Spinal cord (tissue), 10 donors: Measurements from ENCODE around the gene ARSD. TPM values are rescaled to one million over a fixed set of nuclear protein-coding genes. Genes with fewer than 3 reads are reported as not detected.

Source experiments
- DNase-seq, 6 donors: peaks; one replicate each; pipeline versions ENCODE4 v3.0.0 to v3.0.0-alpha.2; 2013 to 2015; ENCODE audit warnings: low spot score in 6 of 6, low read depth in 4 of 6
- H3K27ac ChIP-seq: one replicate; pipeline ENCODE4 v1.5.1; 2013; ENCODE audit warnings: low read depth, low read length, control low read depth
- H3K27me3 ChIP-seq: one replicate; pipeline ENCODE4 v1.6.1; 2013; ENCODE audit warnings: low read length; ENCODE audit not compliant: control insufficient read depth, insufficient read depth
- H3K36me3 ChIP-seq: one replicate; pipeline ENCODE4 v1.6.1; 2013; ENCODE audit warnings: low read length; ENCODE audit not compliant: control insufficient read depth, insufficient read depth
- H3K4me1 ChIP-seq: one replicate; pipeline ENCODE4 v1.6.1; 2013; ENCODE audit warnings: low read length; ENCODE audit not compliant: control insufficient read depth, insufficient read depth
- H3K4me3 ChIP-seq: one replicate; pipeline ENCODE4 v1.5.1; 2013; ENCODE audit warnings: low read depth, low read length, control low read depth
- H3K9me3 ChIP-seq: one replicate; pipeline ENCODE4 v1.6.1; 2013; ENCODE audit warnings: low read length; ENCODE audit not compliant: control insufficient read depth, insufficient read depth
- WGBS: methylation state at CpG from one replicate; pipeline ENCODE4 v1.1.5; 2013; ENCODE audit warnings: missing lambda C conversion rate; ENCODE audit not compliant: insufficient coverage; 5-methylcytosine and 5-hydroxymethylcytosine counted together
- polyA plus RNA-seq, 2 donors: library from polyadenylated mRNA; unstranded; fragments of 120-200 nt; gene quantifications; one replicate each; pipeline ENCODE4 v1.2.1, GENCODE V29; 2013; ENCODE audit not compliant: insufficient read length in 2 of 2
- total RNA-seq, 2 donors: library from RNA; depleted of rRNA in 1 of 2; stranded (reverse); fragments of 120-200 nt in 1 of 2; fragments of >200 nt in 1 of 2; gene quantifications; one replicate each; pipeline versions ENCODE4 v1.2.3 to v1.2.4, GENCODE V29; 2013 to 2014
- donor health status: healthy.

The ARSD gene
- total and polyA plus RNA-seq, 4 donors, result 14.5 to 32.9 (median 16.7) TPM

DNA sequence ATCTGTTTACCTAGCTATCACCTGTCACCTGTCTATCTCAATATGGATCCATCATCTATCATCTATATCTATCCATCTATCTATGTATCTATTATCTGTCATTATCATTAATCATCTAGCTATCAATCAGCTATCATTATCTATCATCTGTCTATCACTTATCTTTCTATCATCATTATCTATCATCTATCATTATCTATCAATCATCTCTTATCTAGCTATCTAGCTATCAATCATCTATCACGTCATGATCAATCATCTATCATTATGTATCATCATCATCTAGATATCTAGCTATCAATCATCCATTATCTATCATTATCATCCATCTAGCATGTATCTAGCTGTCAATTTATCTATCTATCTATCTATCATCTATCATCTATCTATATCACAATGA, 7.9 kb downstream of the ARSD start:
- Histone ChIP-seq H3K27me3 (no peaks in the 10 kb centered on the region), H3K27ac (no peak overlapping the region), H3K36me3 (peaks cover 42% of the 10 kb centered on the region), H3K4me3 (no peak overlapping the region), H3K4me1 (no peaks in the 10 kb centered on the region), H3K9me3 (no peaks in the 10 kb centered on the region)
- 100% methylated on average over 1 of the region's 1 CpG for WGBS
- DNase-seq, result no peak

- 95% methylated on average over 23 of the region's 23 CpGs for WGBS
- DNase-seq, result no peak
- Histone ChIP-seq H3K9me3 (no peaks in the 10 kb centered on the region), H3K36me3 (peaks cover 46% of the 10 kb centered on the region), H3K4me1 (no peaks in the 10 kb centered on the region), H3K27me3 (no peaks in the 10 kb centered on the region), H3K27ac (no peak overlapping the region), H3K4me3 (no peak overlapping the region)
Observed at GRCh38 chrX:2917767-2918166, 11.4 kb downstream of the ARSD start.

GRCh38 chrX:2913118-2913517, 16.0 kb downstream of the ARSD start:
- no peak overlapping the region for H3K4me3 ChIP-seq
- no peaks in the 10 kb centered on the region for H3K4me1 ChIP-seq
- peaks cover 39% of the 10 kb centered on the region for H3K36me3 ChIP-seq
- no CpG with 5 or more reads among the region's 3 CpGs for WGBS
- peak in 1 of 6 donors; percentile 27 for DNase-seq
- no peaks in the 10 kb centered on the region for H3K9me3 ChIP-seq
- H3K27ac ChIP-seq, result no peak overlapping the region
- no peaks in the 10 kb centered on the region for H3K27me3 ChIP-seq

DNA sequence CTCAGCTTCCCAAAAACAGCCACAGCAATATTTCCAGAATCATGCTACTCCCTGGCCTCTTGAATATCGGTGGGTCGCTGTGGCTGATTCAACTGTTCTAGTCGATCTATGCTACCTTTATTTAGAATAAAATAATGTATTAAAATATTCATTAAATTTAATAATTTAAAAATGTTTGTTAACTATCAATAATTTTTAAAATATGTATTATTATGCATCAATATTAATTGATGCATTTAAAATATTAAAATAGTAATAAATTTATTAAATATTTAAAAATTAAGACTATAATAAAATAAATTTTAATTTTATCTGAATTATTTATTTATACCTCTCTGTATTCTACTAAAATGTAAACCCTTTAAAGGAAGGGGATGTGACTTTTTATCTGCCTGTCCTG, 19.0 kb downstream of the ARSD start:
- Histone ChIP-seq H3K27ac (no peak overlapping the region), H3K9me3 (no peaks in the 10 kb centered on the region), H3K4me1 (no peaks in the 10 kb centered on the region), H3K4me3 (no peak overlapping the region), H3K27me3 (no peaks in the 10 kb centered on the region), H3K36me3 (peaks cover 33% of the 10 kb centered on the region)
- no CpG with 5 or more reads among the region's 3 CpGs for WGBS
- no peak for DNase-seq

GRCh38 chrX:2908125-2908685, 20.9 kb downstream of the ARSD start:
- WGBS, result 66% methylated on average over 2 of the region's 2 CpGs
- no peak for DNase-seq
- no peak overlapping the region for H3K4me3 ChIP-seq

DNA sequence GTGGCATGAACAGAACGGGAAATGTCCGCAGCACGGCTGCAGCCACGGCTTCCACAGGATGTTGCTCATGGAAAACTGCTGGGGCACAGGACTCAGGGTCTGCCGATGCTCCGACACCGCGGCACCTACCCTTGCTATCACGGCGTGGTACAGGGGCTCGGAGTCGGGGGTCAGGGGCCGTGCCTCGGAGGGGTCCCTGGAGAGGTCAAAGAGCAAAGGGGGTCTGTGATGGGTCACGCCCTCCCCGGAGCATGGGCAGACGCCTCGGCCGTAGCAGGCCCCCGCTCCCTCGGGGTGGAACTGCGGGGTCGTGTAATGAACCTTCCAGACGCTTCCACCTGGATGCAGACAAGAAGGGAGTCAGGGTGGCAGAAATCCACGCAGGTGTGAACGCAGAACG, 21.8 kb downstream of the ARSD start:
- H3K27me3 ChIP-seq, result no peaks in the 10 kb centered on the region
- DNase-seq, result no peak
- no peak overlapping the region for H3K27ac ChIP-seq
- no peaks in the 10 kb centered on the region for H3K4me1 ChIP-seq
- H3K36me3 ChIP-seq, result peaks cover 29% of the 10 kb centered on the region
- WGBS, result 94% methylated on average over 27 of the region's 27 CpGs
- peaks cover 7% of the 10 kb centered on the region for H3K9me3 ChIP-seq
- H3K4me3 ChIP-seq, result no peak overlapping the region

More at GRCh38 chrX:2908125-2908685, 20.9 kb downstream of the ARSD start:
- Histone ChIP-seq H3K27me3 (no peaks in the 10 kb centered on the region), H3K27ac (no peak overlapping the region), H3K36me3 (peaks cover 29% of the 10 kb centered on the region), H3K4me1 (no peaks in the 10 kb centered on the region), H3K9me3 (peaks cover 5% of the 10 kb centered on the region)

GRCh38 chrX:2903366-2903765, 25.8 kb downstream of the ARSD start:
- H3K27ac ChIP-seq, result no peak overlapping the region
- WGBS, result no CpG with 5 or more reads among the region's 2 CpGs
- H3K27me3 ChIP-seq, result no peaks in the 10 kb centered on the region
- H3K4me3 ChIP-seq, result no peak overlapping the region
- H3K9me3 ChIP-seq, result peaks cover 7% of the 10 kb centered on the region
- H3K36me3 ChIP-seq, result peaks cover 15% of the 10 kb centered on the region
- no peak for DNase-seq
- no peaks in the 10 kb centered on the region for H3K4me1 ChIP-seq

GRCh38 chrX:2902841-2903240, 26.3 kb downstream of the ARSD start:
- H3K9me3 ChIP-seq, result peaks cover 7% of the 10 kb centered on the region

GRCh38 chrX:2901367-2902036, 27.6 kb downstream of the ARSD start:
- Histone ChIP-seq H3K9me3 (peaks cover 7% of the 10 kb centered on the region), H3K4me3 (no peak overlapping the region), H3K4me1 (no peaks in the 10 kb centered on the region), H3K27ac (no peak overlapping the region), H3K27me3 (no peaks in the 10 kb centered on the region), H3K36me3 (peaks cover 4% of the 10 kb centered on the region)
- 87% methylated on average over 9 of the region's 9 CpGs for WGBS
- no peak for DNase-seq

More at GRCh38 chrX:2902841-2903240, 26.3 kb downstream of the ARSD start:
- no peaks in the 10 kb centered on the region for H3K4me1 ChIP-seq
- WGBS, result no CpG with 5 or more reads among the region's 1 CpG
- no peak overlapping the region for H3K4me3 ChIP-seq
- H3K27ac ChIP-seq, result no peak overlapping the region
- H3K27me3 ChIP-seq, result no peaks in the 10 kb centered on the region
- H3K36me3 ChIP-seq, result peaks cover 15% of the 10 kb centered on the region
- DNase-seq, result no peak

GRCh38 chrX:2898846-2899512, 30.2 kb downstream of the ARSD start:
- Histone ChIP-seq H3K4me1 (peaks cover 9% of the 10 kb centered on the region), H3K4me3 (no peak overlapping the region), H3K36me3 (no peaks in the 10 kb centered on the region), H3K27ac (no peak overlapping the region), H3K9me3 (peaks cover 2% of the 10 kb centered on the region), H3K27me3 (no peaks in the 10 kb centered on the region)
- WGBS, result 78% methylated on average over 7 of the region's 13 CpGs
- no peak for DNase-seq
